ENCODE results near the gene TMEM178B. TPM values are rescaled to one million over a fixed set of nuclear protein-coding genes. Genes with fewer than 3 reads are reported as not detected.

The TMEM178B gene
- total RNA-seq, 2 experiments from 2014 or later: 0.22 to 0.25 TPM

GRCh38 chr7:141203586-141203985 lies 129.7 kb downstream of the TMEM178B start:
- DNase-seq: no peak
- Mint-ChIP-seq H3K36me3 (ENCODE audit: low read depth) (no peaks in the 10 kb centered on the region), H3K27me3 (peaks cover 4% of the 10 kb centered on the region), H3K4me1 (no peaks in the 10 kb centered on the region), H3K27ac (no peak overlapping the region), H3K4me3 (no peak overlapping the region), H3K9me3 (no peaks in the 10 kb centered on the region)
- ChIA-PET POLR2A (no interaction called here), CTCF (no interaction called here)

GRCh38 chr7:141207661-141208060 lies 133.8 kb downstream of the TMEM178B start:
- H3K36me3 Mint-ChIP-seq (ENCODE audit: low read depth): no peaks in the 10 kb centered on the region
- POLR2A ChIA-PET: no interaction called here
- CTCF ChIA-PET: no interaction called here
- no peaks in the 10 kb centered on the region for H3K9me3 Mint-ChIP-seq
- H3K27ac Mint-ChIP-seq: no peak overlapping the region
- peaks cover 12% of the 10 kb centered on the region for H3K27me3 Mint-ChIP-seq
- no peak overlapping the region for H3K4me3 Mint-ChIP-seq
- H3K4me1 Mint-ChIP-seq: no peaks in the 10 kb centered on the region
- no peak for DNase-seq

DNA sequence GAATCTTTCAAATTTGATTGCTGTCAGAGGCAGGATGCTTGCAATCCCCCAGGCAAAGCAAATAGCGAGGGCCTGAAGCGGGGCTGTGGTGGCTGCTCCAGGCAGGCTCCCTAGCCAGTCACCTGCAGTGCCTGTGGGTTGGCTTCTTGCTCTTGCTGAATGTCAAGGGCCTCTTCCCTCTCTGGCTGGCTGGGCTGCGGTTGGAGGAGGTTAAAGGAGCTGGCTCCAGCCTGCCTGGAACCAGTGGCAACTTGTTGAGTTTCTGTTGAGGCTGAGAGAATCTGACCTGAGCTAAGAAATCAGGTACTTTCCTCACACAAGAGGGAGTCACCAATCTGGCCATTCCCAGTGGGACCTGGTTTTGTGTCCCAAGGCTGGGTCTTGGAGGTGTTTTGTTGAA lies 134.7 kb downstream of the TMEM178B start:
- Mint-ChIP-seq H3K4me3 (no peak overlapping the region), H3K4me1 (no peaks in the 10 kb centered on the region), H3K27ac (no peak overlapping the region), H3K9me3 (no peaks in the 10 kb centered on the region), H3K27me3 (peaks cover 15% of the 10 kb centered on the region), H3K36me3 (ENCODE audit: low read depth) (no peaks in the 10 kb centered on the region)
- CTCF ChIA-PET: no interaction called here
- DNase-seq: no peak
- POLR2A ChIA-PET: no interaction called here

- ChIA-PET CTCF (no interaction called here), POLR2A (no interaction called here)
- Mint-ChIP-seq H3K27ac (no peak overlapping the region), H3K4me1 (no peaks in the 10 kb centered on the region), H3K27me3 (peaks cover 16% of the 10 kb centered on the region), H3K36me3 (ENCODE audit: low read depth) (no peaks in the 10 kb centered on the region), H3K4me3 (no peak overlapping the region), H3K9me3 (no peaks in the 10 kb centered on the region)
- DNase-seq: no peak
Observed at GRCh38 chr7:141209454-141209853, 135.6 kb downstream of the TMEM178B start.

- Mint-ChIP-seq H3K4me3 (no peak overlapping the region), H3K27me3 (peaks cover 16% of the 10 kb centered on the region), H3K27ac (no peak overlapping the region), H3K9me3 (no peaks in the 10 kb centered on the region), H3K4me1 (no peaks in the 10 kb centered on the region), H3K36me3 (ENCODE audit: low read depth) (no peaks in the 10 kb centered on the region)
- ChIA-PET POLR2A (no interaction called here), CTCF (no interaction called here)
- DNase-seq: no peak
Observed at GRCh38 chr7:141210862-141211261, 137.0 kb downstream of the TMEM178B start.

DNA sequence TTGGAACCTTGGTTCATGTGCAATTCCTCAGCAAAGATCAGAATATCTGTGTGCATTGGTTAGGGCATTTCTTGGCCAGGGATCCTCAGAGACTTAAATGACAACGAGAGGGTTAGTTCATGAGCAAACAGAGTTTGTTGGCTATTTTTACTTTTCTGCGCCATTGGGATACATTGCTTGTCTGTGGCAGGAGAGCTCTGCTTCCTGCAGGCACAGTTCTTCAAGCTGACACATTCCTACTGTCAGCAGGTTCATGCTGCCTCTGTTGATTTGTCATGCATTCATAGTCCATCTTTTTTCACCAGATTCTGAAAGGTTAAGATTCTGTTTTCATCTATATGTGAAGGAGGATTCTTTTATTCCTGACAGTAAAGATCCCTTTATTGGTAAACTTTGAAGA lies 139.4 kb downstream of the TMEM178B start:
- Mint-ChIP-seq H3K4me3 (no peak overlapping the region), H3K9me3 (no peaks in the 10 kb centered on the region), H3K36me3 (ENCODE audit: low read depth) (no peaks in the 10 kb centered on the region), H3K4me1 (no peaks in the 10 kb centered on the region), H3K27me3 (peaks cover 14% of the 10 kb centered on the region), H3K27ac (no peak overlapping the region)
- DNase-seq: no peak
- ChIA-PET CTCF (no interaction called here), POLR2A (no interaction called here)

DNA sequence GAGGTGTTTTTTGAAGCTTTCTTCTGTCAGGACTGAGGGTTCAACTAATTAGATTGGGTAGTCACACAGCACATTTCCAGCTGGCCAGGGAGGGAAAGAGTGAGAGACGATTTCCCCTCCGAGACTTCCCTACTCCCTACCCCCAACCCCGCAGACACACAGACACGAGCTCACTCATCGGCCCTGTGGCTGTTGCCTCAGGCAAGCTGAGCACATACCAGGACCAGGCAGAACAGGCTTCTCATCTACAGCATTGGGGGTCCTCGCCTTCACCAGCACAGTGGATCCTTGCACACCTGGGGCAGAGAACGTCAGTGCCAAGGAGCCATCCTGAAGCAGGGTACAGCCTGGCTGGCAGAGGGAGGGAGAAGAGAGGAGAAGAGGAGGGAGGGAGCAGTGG lies 144.1 kb downstream of the TMEM178B start:
- DNase-seq: no peak
- Mint-ChIP-seq H3K4me1 (no peaks in the 10 kb centered on the region), H3K27me3 (peaks cover 8% of the 10 kb centered on the region), H3K36me3 (ENCODE audit: low read depth) (no peaks in the 10 kb centered on the region), H3K9me3 (no peaks in the 10 kb centered on the region), H3K4me3 (no peak overlapping the region), H3K27ac (no peak overlapping the region)
- POLR2A ChIA-PET: no interaction called here
- CTCF ChIA-PET: no interaction called here

DNA sequence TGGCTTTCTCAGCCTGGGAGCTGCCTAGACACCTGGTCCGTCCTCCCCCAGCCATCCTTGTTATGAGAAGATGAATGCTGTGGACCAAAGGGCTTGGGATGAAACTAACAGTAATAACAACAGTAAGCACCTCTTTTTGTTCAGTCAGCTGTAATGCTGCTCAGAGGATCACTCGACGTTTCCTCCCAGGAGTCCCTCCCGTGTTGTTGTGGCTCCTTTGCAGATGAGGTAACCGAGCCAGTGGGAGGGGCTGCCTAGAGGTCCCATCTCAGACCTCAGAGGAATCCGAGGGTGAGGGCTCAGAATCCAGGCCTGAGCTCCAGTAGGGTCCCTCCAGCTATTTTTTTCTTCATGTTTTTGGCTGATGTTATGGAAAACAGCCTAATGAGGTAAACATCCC lies 145.1 kb downstream of the TMEM178B start:
- Mint-ChIP-seq H3K4me3 (no peak overlapping the region), H3K27me3 (peaks cover 2% of the 10 kb centered on the region), H3K9me3 (no peaks in the 10 kb centered on the region), H3K4me1 (no peaks in the 10 kb centered on the region), H3K36me3 (ENCODE audit: low read depth) (no peaks in the 10 kb centered on the region), H3K27ac (no peak overlapping the region)
- ChIA-PET POLR2A (no interaction called here), CTCF (interaction anchor here (1.3 kb wide), 1 partner anchor 13 kb away, joined by 4 read pairs; no protein-coding TSS in a partner anchor)
- no peak for DNase-seq

DNA sequence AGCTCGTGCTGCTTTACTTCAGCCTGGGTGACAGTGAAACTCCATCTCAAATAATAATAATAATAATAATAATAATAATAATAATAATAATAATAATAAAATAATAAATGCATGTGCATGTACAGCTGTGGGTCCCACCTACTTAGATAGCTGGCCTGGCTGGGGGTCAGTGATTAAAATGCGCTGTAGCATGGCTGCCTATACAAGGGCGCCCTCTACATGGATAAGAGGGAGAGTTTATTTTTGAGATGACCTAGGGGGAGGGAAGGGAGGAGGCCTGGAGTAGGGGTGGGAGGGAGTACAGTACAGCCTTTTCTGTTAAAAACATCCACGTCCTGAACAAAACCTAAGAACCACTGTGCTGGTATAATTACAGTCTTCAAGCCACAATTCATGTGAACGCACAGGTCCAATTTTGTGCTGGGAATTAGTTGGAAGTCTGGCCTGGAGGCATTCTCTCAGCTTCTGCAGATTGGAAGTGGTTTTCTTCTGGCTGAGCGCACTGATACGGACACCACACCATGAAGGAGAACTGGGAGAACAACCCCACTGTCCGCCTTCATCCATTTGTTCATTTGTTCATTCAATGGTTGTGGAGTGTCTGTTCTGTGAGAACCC lies 146.5 kb downstream of the TMEM178B start:
- H3K27ac Mint-ChIP-seq: no peak overlapping the region
- DNase-seq: no peak
- no peak overlapping the region for H3K4me3 Mint-ChIP-seq
- H3K36me3 Mint-ChIP-seq (ENCODE audit: low read depth): no peaks in the 10 kb centered on the region
- H3K27me3 Mint-ChIP-seq: peaks cover 2% of the 10 kb centered on the region
- CTCF ChIA-PET: no interaction called here
- H3K9me3 Mint-ChIP-seq: no peaks in the 10 kb centered on the region
- POLR2A ChIA-PET: no interaction called here
- H3K4me1 Mint-ChIP-seq: no peaks in the 10 kb centered on the region

DNA sequence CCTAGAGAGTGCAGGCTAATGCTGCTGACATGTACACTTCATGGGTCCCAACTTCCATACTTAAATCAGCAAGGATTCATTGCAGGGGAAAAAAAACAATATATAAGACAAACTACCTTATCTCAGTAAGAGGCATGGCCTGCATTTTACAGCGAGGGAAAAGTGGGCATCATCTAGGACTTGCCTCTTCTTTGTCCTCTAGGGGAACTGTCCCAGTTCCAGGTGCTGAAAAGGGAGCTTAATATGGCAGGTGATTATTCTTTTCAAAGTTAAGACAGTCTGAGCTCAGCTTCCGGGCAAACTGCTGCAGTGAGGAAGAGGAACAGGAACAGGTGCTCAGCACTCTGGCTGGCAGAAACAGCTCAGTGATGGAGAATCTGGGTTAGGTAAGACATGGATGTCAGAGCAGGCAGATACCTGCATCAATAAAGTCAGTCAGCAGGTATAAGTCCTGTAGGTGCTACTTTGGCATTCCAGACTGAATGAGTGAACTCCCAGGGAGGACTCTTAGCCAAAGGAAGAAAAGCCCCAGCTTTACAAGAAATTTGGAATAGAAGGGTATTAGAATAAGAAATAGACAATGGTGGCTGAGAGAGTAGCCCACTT lies 147.2 kb downstream of the TMEM178B start:
- POLR2A ChIA-PET: no interaction called here
- peaks cover 2% of the 10 kb centered on the region for H3K27me3 Mint-ChIP-seq
- no peak overlapping the region for H3K4me3 Mint-ChIP-seq
- no peak overlapping the region for H3K27ac Mint-ChIP-seq
- H3K36me3 Mint-ChIP-seq (ENCODE audit: low read depth): no peaks in the 10 kb centered on the region
- DNase-seq: no peak
- CTCF ChIA-PET: no interaction called here
- H3K4me1 Mint-ChIP-seq: no peaks in the 10 kb centered on the region
- H3K9me3 Mint-ChIP-seq: no peaks in the 10 kb centered on the region

DNA sequence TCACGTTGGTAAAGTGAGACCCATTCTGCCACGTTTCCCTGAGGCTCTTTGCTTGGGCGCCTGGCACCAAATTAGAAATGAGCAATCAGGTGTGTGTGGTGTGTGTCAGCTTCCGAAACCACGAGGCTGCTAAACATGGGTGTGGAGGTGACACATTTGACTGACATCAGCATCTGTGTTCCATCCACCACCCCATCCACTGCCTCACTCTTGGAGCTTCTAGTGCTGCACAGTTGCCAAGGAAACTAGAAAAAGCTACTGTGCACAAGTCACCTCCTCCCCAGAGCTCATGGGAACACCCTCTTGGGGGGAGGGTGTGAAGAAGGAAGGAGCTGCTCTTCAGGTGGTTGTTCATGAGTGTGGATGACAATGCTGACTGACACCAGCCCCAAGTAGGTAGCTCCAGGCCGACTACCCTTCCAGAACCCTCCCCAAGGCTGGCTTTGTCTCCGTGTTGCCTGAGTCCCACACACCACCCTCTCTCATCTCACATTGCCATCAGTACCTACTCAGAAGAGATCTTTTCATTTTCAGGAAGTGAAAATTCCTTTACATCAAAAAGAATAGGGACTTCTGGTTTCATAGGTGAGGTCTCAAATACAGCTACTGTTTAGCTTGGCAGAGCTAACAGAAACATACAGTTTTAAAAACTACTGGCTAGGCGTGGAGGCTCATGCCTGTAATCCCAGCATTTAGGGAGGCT lies 152.2 kb downstream of the TMEM178B start:
- H3K9me3 Mint-ChIP-seq: no peaks in the 10 kb centered on the region
- H3K27me3 Mint-ChIP-seq: peaks cover 2% of the 10 kb centered on the region
- H3K4me3 Mint-ChIP-seq: no peak overlapping the region
- DNase-seq: no peak
- H3K36me3 Mint-ChIP-seq (ENCODE audit: low read depth): no peaks in the 10 kb centered on the region
- no peak overlapping the region for H3K27ac Mint-ChIP-seq
- no peaks in the 10 kb centered on the region for H3K4me1 Mint-ChIP-seq
- ChIA-PET POLR2A (no interaction called here), CTCF (interaction anchor here (0.7 kb wide), 1 partner anchor 379 kb away, joined by 3 read pairs; no protein-coding TSS in a partner anchor)

GRCh38 chr7:141227454-141227853 lies 153.6 kb downstream of the TMEM178B start:
- Mint-ChIP-seq H3K4me3 (no peak overlapping the region), H3K4me1 (no peaks in the 10 kb centered on the region), H3K27me3 (peaks cover 2% of the 10 kb centered on the region), H3K9me3 (no peaks in the 10 kb centered on the region), H3K36me3 (ENCODE audit: low read depth) (no peaks in the 10 kb centered on the region), H3K27ac (no peak overlapping the region)
- DNase-seq: no peak
- ChIA-PET POLR2A (no interaction called here), CTCF (no interaction called here)

DNA sequence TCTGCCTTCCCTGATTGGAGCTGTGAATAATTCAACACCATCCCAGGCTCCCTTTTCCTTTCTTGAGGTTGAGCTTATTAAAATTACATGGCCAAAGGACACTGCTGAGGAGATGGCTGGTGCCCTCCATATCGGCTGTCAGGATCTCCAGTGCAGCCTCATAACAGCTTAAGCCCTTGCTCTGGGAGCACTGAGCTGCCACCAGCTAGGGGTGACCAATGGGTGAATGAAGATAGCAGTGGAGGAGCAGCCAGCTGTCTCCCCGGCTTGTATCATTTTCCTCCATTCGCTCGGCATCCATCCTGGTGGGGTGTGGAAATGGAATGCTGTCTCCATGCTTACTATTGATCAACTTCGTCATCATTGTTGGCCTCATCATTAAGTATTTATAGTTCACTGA lies 154.6 kb downstream of the TMEM178B start:
- Mint-ChIP-seq H3K4me3 (no peak overlapping the region), H3K27ac (no peak overlapping the region), H3K27me3 (no peaks in the 10 kb centered on the region), H3K36me3 (ENCODE audit: low read depth) (no peaks in the 10 kb centered on the region), H3K4me1 (no peaks in the 10 kb centered on the region), H3K9me3 (no peaks in the 10 kb centered on the region)
- ChIA-PET POLR2A (no interaction called here), CTCF (interaction anchor here (0.7 kb wide), 1 partner anchor 19 kb away, joined by 3 read pairs; no protein-coding TSS in a partner anchor)
- no peak for DNase-seq

All from activated CD4-positive, alpha-beta T cell treated with anti-CD3 and anti-CD28 coated beads, Interleukin-2, amount 10 ng/mL, durations not matched to agents 7 days and 5 days (primary cell).